Ectodermal cell (in vitro differentiated cells): ENCODE results near the gene RNU2-63P.
"Not testable (repeated sequence)": the region's sequence is repeated elsewhere in the genome, so short reads cannot be mapped to it uniquely, and the experiment has no call there.

Experiments used
- H3K27ac ChIP-seq: 2 replicates; pipeline ENCODE4 v1.7.0; 2013; ENCODE audit warnings: mild to moderate bottlenecking, low read depth, low read length; ENCODE audit not compliant: insufficient read depth, poor library complexity, severe bottlenecking
- H3K27me3 ChIP-seq: 2 replicates; pipeline ENCODE4 v1.7.0; 2013; ENCODE audit warnings: mild to moderate bottlenecking, low read length; ENCODE audit not compliant: insufficient read depth, control insufficient read depth, poor library complexity, severe bottlenecking
- H3K36me3 ChIP-seq: one replicate; pipeline ENCODE4 v1.7.0; 2013; ENCODE audit warnings: low read length; ENCODE audit not compliant: control insufficient read depth, insufficient read depth
- H3K4me1 ChIP-seq: one replicate; pipeline ENCODE4 v1.7.0; 2013; ENCODE audit warnings: low read length; ENCODE audit not compliant: control insufficient read depth, insufficient read depth
- H3K4me3 ChIP-seq: 2 replicates; pipeline ENCODE4 v1.7.0; 2013; ENCODE audit warnings: low read depth, low read length, control low read depth; ENCODE audit not compliant: insufficient read depth
- H3K9me3 ChIP-seq: 2 replicates; pipeline ENCODE4 v1.7.0; 2013; ENCODE audit warnings: mild to moderate bottlenecking, low read length, moderate library complexity; ENCODE audit not compliant: control insufficient read depth
- WGBS, 2 experiments: methylation state at CpG; one replicate each; pipeline ENCODE4 v1.1.7; 2013; ENCODE audit warnings: missing lambda C conversion rate in 2 of 2; 5-methylcytosine and 5-hydroxymethylcytosine counted together

Gene RNU2-63P

DNA sequence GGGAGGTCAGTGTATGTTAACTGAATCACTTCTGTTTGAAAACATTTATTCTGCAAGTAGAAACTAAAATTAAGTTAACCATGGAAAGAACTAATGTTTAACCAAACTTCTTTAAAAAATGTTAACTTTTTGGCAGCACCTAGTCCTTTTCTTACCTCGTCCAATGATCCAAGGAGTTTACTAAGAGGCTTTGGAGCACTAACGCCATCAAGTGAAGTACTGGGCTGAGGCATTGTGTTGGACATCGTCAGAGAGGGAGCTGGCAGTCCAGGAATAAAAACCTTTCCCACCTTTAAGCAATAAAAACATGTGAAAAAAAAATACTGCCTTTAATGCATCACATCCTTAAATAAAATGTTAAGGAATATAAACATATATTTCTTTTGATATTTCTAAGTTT lies 23.8 kb downstream of the RNU2-63P start:
- no CpG with 5 or more reads among the region's 3 CpGs for WGBS, 2 experiments
- H3K4me3 ChIP-seq, H3K27ac ChIP-seq, H3K27me3 ChIP-seq, H3K9me3 ChIP-seq, H3K4me1 ChIP-seq, H3K36me3 ChIP-seq: not testable (repeated sequence)

GRCh38 chr2:87987473-87987872 lies 28.9 kb downstream of the RNU2-63P start:
- H3K36me3 ChIP-seq, H3K4me1 ChIP-seq, H3K9me3 ChIP-seq, H3K27me3 ChIP-seq, H3K4me3 ChIP-seq, H3K27ac ChIP-seq: not testable (repeated sequence)
- no CpG with 5 or more reads among the region's 1 CpG for WGBS, 2 experiments

- H3K36me3 ChIP-seq, H3K27ac ChIP-seq, H3K9me3 ChIP-seq, H3K4me1 ChIP-seq, H3K4me3 ChIP-seq, H3K27me3 ChIP-seq: not testable (repeated sequence)
- WGBS, 2 experiments = 61 to 62% methylated on average over 3 of the region's 5 CpGs
Observed at GRCh38 chr2:87985902-87986301, 30.4 kb downstream of the RNU2-63P start.

- WGBS, 2 experiments = no CpG with 5 or more reads among the region's 3 CpGs
Observed at GRCh38 chr2:87981182-87981581, 35.2 kb downstream of the RNU2-63P start.

DNA sequence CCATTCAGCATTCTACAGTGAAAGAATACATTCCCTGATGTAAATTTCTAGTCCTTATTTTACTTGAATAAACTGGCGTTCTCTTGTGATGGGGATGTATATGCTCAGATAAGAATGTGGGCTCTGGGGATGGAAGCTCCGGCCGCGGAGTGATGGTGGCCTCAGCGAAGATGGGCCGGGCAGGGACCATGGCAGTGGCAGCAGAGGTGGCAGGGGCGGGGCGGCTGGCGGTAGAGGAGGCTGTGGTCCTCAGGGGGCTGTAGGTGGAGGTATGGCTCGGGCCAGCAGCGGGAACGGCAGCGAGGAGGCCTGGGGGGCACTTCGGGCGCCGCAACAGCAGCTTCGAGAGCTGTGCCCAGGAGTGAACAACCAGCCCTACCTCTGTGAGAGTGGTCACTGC lies 44.0 kb downstream of the RNU2-63P start:
- not testable (repeated sequence) for H3K27me3 ChIP-seq, H3K36me3 ChIP-seq, H3K4me3 ChIP-seq, H3K9me3 ChIP-seq, H3K4me1 ChIP-seq, H3K27ac ChIP-seq
- WGBS, 2 experiments = 90 to 95% methylated on average over 4 of the region's 17 CpGs

More at GRCh38 chr2:87981182-87981581, 35.2 kb downstream of the RNU2-63P start:
- H3K9me3 ChIP-seq, H3K36me3 ChIP-seq, H3K27ac ChIP-seq, H3K4me3 ChIP-seq, H3K27me3 ChIP-seq, H3K4me1 ChIP-seq: not testable (repeated sequence)
